HG03159 (cell line): ENCODE data around the gene VIM.
"Not testable (repeated sequence)": the region's sequence is repeated elsewhere in the genome, so short reads cannot be mapped to it uniquely, and the experiment has no call there.

Source experiments
- ATAC-seq: cut with Tn5 transposase; IDR thresholded peaks from one replicate; pipeline ENCODE4 v1.9.1; 2021; ENCODE audit warnings: mild to moderate bottlenecking, moderate library complexity; ENCODE audit not compliant: unreplicated experiment

Gene VIM

DNA sequence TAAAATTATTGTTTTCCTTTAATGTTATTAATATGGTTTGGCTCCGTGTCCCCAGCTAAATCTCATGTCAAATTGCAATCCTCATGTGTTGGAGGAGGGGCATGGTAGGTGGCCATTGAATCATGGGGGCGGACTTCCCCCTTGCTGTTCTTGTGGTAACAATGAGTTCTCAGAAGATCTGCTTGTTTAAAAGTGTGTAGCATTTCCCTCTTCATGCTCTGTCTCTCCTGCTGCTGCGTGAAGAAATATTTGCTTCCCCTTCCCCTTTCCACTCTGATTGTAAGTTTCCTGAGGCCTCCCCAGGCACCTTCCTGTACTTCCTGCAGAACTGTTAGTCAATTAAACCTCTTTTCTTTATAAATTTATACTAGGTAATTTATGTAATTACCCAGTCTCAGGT lies 27.5 kb downstream of the VIM start:
- ATAC-seq: no peak

DNA sequence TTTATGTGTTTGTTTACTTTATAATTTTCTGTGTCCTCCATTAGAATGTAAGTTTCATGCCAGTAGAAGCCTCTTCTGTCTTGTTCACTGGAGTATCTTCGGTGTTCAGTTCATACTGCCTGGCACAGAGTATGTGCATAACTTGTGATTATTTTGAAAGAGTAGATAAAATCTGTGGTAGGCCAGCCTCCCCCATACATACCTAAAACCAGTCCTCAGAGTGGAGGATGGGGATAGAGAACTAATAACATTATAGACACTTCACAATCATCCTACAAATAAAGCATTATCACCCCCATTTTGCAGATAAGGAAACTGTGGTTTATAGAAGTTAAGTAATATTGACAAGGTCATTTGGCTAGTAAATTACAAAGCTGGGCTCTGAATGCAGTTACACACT lies 28.0 kb downstream of the VIM start:
- no peak for ATAC-seq

DNA sequence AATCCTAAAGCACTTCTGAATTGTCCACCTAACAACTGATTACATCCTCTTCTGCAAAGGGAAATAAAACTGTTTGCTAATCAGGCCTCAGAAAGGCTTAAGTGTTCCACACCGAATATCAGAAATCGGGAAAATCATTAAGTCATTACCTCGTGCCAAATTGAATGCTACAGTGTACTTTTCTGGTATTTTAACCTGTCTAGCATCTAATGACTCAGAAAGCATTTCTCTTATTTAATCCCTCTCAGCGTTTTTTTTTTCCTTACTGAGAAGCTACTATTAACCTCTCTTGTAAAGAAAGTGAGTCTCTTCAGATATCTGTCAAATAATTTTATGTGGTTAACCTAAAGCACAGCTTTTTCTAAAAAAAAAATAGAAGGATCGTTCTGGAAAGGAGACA lies 28.6 kb downstream of the VIM start:
- no peak for ATAC-seq

DNA sequence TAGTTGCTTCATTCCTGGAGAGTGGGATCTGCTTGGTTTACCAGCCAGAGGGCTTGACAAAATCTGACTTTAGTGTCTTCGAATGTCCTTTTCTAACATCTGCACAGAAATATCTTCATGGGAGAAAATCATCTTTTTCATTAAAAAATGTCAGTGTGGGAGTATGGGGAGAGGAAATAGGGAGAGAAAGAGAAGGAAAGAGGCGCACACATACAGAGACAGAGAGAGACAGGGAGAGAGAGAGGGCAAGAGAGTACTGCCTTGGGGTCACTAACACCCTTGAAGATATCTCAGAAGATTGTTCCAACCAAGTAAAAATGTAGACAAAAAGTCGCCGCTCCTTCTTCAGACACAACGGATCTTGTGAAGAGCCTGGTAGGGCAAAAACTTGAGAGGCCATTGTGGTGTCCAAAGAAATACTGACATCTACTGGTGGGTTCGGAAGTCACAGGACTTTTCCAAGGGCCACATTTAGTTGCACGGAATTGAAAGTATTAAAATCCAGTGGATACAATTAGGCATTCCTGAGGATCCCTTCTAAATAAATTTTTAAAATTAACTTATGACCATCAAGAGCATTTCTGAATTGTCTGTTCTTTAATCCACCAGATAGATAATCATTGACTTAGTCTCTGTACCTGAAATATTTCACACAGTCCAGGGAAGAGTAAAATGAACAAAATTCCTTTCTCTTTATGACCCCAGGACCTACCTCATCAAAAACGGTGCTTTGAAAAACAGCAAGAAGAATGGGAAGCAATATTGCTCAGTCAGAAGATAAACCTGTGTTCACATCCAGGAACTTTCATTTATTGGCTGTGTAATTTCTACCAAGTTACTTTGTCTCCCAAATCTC lies 29.7 kb downstream of the VIM start:
- ATAC-seq: peak; percentile 85

DNA sequence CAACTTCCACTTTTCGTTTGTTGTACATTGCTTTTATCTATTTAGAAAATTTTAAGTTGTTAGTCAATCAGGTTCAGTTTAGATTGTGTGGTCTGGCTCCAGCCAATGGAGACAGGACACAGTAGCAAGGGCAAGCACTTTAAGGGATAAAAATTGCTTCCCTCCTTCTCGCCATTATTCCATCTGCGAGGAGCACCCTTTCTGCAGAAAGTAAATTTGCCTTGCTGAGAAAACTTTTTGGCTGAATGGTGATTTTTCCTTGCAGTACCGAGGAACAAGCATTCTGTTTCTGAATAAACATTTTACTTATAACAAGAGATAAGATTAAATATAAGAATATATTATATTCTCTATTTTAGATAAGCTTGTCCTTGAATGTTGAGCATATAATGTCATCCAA lies 34.5 kb downstream of the VIM start:
- no peak for ATAC-seq

DNA sequence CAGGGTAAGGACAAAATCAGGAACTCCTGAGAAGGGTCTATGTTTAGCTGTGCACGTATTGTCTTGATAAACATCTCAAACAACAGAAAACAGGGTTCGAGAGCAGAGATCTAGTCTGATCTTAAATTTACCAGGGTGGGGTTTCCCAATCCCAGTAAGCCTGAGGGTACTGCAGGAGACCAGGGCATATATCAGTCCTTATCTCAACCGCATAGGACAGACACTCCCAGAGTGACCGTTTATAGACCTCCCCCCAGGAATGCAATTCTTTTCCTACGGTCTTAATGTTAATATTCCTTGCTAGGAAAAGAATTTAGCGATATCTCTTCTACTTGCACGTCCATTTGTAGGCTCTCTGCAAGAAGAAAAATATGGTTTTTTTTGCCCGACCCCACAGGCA lies 35.5 kb downstream of the VIM start:
- ATAC-seq: no peak

DNA sequence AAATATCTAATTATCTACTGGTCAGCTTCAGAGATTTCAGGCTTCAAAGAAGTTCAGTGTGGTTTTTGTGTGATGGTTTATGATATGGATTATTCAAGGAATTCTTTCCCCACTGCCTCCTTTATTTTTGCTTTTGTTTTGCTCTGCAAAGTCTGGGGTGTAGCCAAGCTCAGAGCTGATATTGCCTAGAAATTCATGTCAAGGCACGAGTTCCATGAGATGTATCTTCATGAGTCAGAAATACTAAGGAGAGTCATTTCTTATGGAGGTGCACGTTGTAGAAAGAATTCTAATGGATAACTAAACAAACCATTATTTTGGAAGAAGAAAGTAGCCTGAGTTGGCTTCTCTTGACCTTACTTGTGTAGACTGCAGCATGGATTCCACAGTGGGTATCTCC lies 37.4 kb downstream of the VIM start:
- ATAC-seq: no peak

DNA sequence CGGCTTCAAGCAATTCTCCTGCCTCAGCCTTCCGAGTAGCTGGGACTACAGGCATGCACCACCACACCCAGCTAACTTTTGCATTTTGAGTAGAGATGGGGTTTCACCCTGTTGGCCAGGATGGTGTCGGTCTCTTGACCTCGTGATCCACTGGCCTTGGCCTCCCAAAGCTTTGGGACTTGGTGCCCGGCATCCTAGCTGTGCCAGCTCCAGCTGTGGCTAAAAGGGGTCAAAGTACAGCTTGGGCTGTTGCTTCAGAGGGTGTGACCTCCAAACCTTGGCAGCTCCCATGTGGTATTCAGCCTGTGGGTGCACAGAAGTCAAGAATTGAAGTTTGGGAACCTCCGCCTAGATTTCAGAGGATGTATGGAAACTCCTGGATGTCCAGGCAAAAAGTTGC lies 38.5 kb downstream of the VIM start:
- not testable (repeated sequence) for ATAC-seq

DNA sequence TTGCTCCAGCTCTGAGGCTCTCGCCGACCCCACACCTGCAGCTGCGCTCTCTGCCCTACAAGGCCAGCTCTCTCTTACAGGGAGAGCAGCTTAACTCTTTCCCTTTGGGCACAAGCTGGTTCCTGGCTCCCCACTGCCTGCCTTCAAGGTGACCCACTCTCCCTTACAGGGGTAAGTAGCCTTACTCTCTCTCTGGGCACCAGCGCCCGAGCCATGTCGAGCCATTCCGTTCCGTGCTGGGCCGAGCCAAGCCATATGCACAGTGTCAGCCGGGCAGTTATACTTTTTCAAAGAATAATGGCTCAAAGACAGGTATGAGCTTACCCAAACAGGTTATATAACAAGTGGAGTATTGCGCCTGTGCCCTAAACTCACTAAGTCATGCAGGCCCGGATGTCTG lies 44.6 kb downstream of the VIM start:
- ATAC-seq: no peak

DNA sequence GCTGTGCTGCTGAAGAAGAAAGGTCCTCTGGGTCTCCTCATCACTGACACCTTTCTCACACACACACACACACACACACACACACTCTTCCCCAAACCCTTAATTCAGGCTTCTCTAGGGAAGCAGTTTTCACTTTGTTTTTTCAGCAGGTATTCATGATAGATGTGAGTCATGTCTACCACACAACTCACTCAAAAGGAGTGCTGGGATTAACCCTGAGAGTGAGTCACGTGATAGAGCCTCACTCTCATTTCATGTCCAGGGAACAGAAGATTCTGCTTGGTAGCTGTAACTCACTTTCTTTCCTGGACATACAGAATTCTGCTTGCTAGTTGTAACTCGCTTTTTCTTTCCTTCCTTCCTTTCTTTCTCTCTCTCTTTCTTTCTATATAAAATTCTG lies 45.4 kb downstream of the VIM start:
- ATAC-seq: no peak

DNA sequence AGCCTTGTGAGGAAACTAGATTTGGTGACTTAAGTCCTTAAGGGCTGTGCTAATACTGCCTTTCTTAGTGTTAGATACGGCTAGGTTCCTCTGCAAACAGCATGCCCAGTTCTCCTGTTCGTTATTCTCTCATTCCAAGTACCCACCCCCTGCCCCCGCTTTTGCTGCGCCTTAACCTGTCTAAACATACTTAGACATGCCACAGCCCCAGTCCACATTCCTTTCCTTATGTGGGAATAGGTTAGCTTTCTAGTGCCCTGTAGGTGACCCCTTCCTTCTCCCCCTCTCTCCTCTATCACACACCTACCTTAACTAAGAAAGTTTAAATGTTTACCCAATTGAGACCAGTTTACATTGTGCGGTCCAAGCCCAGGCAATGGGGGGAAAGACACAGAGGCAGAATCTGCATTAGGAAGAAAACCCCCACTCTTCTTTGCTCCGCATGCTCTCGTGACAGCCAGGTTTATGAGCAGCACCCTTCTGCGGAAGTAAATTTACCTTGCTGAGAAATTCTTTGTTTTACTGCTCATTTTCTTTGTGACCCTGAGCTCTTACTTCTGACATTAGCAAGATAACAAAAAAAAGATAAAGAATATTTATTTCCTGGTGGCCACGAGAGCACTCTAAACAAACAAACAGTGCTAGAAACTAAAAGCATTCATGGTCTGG lies 48.8 kb downstream of the VIM start:
- ATAC-seq: no peak

DNA sequence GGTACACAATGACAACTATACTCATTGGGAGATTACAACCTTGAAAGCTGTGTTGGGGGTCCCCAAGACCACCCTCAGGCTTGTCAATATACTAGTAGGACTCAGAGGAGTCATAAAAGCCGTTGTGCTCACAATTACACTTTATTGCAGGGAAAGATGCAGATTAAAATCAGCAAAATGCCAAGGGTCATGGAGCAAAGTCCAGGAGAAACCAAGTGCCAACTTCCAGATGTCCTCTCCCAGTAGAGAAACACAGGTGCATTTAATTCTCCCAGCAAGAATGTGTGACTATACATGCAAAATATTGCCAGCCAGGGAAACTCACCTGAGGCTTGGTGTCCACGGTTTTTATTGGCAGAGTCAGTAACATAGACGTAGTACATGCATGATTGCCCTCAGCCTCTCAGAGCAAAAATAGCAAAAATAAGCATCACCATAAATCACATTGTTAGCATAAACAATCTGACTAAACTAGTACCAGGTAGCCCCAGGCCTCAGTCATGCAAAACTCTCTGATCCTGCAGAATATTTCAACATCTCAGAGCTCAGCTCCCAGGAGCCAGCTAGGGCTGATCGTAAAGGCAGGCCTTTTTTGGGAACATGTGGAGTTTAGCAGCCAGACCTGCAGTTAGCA lies 50.7 kb downstream of the VIM start:
- ATAC-seq: no peak

DNA sequence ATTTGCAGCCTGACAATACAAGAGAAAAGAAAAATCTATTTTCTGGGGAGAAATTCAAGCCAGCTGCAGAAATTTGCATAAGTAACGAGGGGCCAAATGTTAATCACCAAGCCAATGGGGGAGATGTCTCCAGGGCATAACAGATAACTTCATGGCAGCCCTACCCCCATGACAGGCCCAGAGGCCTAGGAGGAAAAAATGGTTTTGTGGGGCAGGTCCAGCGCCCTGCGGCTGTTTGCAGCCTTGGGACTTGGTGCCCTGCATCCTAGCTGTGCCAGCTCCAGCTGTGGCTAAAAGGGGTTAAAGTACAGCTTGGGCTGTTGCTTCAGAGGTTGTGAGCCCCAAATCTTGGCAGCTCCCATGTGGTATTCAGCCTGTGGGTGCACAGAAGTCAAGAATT lies 54.3 kb downstream of the VIM start:
- ATAC-seq: no peak

DNA sequence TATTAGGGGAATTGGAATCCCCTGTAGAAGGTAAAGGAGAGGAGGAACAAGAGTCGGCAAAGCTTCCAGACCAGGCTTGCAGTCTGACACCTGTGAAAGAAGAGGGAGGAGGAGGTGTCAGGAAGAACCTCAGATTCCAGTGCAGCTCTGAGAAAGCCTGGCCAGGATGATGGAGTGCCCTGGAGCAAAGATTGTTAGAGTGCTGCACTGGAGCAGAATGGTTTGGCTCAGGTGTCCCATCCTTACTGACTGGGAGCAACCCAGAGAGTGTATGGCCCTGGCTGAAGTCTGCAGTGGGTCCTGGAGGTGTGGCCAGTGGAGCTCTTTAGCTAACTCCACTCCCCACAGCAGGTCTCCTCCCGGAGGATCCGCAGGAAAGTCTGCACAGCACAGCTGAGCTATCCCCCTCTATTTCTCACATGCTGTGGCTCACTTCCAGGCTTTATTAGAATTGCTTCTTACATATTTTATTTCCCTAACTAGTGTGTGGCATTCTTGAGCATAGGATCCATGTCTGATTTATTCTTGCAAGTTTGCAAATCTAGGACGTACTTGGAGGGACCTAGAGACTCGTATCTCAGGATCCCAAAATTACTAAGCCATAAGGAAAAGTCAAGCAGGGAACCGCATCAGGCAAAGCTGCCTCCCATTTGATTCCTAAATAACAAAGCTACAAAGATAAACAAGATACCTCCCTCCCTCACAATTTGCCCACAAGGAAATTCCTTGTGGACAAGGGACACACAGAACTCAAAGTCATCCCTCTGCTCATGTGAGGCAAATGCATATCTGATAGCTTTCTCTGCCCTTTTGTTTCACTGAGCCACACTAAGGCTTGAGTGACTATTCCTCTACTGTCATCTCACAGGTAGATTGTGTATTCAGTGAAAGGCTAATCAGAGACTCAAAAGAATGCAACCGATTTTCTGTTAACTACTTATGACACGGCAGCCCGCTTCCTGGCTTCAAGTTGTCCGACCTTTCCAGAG lies 58.8 kb downstream of the VIM start:
- ATAC-seq: no peak
